ENCODE results near the gene NISCH.

NISCH gene

DNA sequence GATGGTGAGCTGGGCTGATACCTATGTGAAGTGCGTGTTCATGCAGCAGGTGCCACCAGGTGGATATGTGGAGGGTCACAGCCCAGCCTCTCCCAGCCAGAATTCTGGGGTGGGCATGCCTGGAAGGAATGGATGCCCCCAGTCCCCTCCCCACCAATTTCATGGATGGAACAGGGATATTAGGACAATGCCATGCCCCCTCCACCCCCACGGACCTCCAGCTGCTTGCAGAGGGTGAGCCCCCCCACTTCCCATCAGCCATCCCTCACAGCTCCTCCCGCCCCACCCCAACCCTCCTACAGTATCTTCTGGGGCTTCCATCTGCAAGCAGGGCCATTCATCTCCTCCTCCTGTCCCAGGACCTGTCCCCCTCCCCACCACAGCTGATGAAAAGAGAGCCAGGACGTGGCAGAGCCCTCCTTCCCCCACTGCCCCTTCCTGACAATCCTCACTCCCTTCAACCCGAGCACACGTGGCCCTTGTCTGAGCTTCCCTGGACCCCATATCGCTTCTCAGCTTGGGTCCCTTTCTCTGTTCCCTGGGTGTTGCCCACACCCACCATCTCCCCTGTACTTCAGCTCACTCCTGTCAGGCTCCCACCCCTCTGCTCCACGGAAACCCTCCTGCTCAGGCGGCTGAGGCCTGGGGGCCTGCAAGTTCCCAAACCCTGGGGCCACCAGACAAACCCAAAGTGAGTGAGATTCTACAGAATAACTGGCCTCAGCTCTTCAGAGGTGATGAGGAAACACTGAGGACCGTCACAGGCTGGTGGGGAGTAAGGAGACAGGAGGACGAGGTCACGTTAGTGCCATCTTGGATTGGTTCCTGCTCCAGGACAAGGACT lies 7.7 kb upstream of the NISCH start:
- no peak for DNase-seq (ENCODE audit: low read depth in 2 of 2)

DNA sequence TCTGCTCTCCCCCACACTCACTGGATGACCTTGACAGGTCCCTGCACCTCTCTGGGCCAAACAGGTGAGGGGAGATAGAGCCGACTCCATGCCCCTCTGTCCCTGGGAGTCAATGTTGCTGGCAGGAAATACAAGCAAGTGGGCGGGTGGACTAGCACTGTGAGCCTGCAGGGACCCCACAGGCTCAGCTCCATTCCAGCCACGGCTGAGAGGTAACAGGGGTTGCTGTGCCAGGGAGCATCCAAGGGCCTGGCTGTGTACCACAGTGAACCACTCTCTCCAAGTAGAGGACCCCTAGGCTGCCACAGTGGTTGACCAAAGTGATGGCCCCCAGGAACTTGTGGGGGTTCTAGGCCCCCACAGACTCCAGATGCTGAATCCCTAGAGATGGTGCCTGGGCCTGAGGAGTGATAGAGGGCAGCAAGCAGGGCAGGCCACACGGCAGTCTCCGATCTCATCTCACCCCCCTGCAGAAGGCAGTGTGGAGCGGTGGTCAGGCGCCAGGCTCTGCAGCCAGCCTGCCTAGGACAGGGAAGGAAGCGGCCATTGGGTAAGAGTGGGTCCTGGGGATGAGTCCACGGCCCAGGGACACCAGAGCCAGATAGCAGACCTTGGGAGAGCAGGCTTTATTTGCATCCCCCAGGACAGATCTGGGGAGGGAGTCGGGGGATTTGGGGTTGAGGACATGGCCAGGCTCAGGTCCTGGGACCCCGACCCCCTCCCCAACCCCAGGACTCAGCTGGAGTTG lies 4.7 kb upstream of the NISCH start:
- no peak for DNase-seq (ENCODE audit: low read depth in 2 of 2)

DNA sequence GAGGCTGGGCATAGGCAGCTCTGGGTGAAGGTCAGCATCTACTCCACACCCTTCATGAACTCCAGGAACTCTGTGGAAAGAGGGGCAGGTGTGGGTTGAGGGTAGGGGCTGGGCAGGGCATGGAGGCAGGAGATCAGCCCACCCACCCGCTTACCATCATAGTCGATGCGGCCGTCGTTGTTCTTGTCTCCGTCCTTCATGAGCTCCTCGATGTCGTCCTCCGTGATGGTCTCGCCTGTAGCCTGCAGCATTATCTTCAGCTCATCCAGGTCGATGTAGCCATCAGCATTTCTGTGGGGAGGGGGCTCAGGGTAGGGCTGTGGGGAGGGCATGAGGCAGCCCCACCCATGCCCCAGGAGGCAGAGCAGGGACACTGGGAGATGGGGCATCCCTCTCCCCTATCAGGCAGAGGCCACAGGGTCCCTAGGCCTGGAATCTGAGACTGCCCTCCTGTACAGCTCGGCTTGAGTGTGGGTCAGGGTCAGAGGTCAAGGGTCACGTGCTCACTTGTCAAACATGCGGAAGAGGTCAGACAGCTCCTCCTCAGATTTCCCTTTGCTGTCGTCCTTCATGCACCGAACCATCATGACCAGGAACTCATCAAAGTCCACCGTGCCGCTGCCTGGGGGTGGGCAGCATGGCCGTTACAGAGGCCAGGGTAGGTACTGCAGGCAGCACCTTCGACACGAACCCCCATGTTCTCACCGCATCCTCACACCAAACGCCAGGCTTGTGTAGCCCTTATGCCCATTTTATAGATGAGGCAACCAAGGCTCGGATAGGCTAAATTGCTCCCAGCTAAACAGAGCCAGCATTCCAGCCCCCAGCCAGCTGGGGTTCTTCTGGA lies 3.9 kb upstream of the NISCH start:
- no peak for DNase-seq (ENCODE audit: low read depth in 2 of 2)

DNA sequence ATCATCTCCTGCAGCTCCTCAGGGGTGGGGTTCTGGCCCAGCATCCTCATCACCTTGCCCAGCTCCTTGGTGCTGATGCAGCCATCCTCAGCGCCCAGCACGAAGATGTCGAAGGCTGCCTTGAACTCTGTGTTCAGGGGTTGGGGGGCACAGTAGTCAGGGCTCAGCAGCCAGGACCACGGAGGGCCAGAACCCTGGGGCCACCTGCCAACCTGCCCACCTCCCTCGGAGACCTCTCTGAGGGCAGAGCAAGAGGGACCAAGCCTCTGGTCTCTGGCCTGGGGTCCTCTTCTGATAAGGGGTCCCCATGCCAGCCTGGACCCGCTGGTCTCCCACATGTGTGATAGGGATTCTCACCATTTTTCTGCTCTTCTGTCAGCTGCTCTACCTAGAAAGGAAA lies 3.3 kb upstream of the NISCH start:
- no peak for DNase-seq (ENCODE audit: low read depth in 2 of 2)

DNA sequence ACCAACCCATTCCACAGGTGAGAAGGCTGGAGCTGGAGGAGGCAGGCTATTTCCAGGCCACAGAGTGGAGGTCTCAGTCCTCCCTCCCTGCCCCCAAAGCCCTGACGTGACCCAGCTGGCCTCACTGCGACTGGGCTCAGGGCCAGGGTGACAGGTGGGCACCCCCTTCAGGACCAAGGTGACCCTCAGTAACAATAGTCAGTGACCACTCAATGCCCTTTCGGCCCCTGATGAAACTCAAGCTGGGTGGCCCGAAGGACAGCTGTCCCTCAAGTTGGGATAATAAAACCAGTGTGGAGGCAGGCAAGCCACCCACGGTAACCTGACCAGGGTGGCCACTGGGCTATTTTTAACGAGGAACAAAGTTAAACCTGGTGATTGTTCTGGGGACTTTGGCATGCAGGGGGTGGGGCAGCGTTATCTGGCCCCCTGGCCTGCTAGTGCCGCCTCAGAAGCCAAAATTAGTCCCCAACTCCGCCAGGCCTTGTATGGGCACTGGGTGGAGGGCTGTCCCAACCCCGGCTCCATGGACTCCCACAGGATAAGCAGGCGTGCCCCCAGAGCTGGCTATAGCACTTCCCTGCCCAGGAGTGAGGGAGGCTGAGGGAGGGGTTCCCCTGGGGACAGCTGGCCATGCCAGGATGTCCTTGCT lies 2.7 kb upstream of the NISCH start:
- no peak for DNase-seq (ENCODE audit: low read depth in 2 of 2)

DNA sequence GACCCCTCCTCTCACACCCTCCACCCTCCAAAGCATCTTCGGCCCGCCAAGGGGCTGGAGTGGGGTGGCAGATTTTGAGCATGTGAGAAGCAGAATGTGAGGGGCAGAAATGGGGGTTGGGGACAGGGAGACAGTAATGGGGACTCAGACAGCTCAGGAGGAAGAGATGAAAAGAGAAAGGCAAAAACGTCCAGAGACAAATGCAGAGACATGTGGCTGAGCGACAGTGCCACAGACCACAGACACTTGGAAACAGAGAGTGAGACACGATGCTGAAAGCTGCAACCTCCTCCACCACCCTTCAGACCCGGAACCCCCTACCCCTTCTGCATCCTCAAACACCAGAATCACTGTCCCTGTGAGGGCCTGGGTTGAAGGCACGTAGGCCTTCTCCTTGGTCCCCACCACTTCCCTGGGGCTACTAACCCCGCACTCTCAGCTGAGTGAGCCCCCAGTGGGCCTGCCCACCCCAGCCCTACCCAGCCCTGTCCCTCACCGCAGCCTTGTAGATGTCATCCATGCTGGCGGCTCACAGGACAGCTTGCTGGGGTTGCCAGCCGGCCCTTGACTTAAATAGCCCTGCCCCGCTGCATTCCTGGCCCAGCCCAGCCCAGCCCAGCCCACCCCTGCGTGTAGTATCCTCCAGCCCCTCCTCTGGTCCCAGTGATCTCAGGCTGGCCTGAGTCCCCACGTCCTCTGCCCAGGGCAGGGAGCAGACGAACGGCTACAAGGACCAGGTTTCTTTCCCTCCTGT lies 1.7 kb upstream of the NISCH start, which contains the start of gene TNNC1:
Gene TNNC1 (minus strand): TSS at position 546 of the 754 bp plus-strand sequence. CDS start 26 bp downstream, at position 520.
- no peak for DNase-seq (ENCODE audit: low read depth in 2 of 2)

DNA sequence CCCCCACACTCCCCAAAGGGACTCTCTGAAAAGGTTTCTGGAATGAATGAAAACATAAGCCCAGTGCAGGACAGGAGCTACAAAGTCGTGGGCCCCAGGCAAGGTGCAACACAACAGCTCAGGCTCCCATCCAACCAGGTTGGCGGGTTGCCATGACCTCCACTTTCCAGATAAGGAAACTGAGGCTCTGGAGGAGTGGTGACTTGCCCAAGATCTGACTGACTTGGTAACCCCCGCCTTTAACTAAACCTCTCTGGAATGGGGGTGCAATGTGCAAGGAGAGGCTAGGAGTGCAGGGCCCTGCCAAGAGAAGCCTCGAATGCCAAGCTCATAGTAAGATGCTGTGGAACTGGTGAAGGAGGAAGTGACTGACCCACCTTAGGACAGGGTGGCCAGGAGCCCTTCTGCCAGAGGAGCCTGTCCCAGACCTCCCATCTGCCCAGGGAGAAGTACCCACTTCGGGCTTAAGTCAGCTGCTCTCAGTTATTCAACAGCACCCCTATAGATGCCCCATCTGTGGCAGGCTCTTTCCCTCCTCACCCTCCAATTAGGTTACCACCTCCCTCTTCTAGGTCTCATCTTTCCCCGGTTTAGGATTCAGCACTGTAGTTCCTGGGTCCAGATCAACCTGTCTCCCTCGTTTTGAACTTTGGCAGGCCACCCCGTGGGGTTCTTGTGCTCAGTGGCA lies 1.0 kb upstream of the NISCH start:
- DNase-seq (ENCODE audit: low read depth in 2 of 2): no peak

DNA sequence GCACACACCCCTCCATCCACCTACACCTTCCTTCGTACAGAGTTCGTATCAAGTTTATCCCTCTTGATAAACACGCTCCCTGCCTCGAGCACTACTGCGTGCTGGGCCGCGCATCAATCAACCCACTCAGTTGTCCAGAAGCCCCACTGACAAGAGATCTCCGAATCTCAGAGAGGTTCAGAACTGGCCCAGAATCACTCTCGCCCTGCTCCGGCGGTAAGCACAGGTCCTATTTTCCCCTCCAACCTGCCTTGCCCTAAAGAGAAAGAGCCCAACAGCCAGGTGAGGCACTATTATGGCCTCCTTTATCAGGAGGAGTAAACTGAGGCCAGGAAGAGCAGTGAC lies 494 bp upstream of the NISCH start:
- no peak for DNase-seq (ENCODE audit: low read depth in 2 of 2)

DNA sequence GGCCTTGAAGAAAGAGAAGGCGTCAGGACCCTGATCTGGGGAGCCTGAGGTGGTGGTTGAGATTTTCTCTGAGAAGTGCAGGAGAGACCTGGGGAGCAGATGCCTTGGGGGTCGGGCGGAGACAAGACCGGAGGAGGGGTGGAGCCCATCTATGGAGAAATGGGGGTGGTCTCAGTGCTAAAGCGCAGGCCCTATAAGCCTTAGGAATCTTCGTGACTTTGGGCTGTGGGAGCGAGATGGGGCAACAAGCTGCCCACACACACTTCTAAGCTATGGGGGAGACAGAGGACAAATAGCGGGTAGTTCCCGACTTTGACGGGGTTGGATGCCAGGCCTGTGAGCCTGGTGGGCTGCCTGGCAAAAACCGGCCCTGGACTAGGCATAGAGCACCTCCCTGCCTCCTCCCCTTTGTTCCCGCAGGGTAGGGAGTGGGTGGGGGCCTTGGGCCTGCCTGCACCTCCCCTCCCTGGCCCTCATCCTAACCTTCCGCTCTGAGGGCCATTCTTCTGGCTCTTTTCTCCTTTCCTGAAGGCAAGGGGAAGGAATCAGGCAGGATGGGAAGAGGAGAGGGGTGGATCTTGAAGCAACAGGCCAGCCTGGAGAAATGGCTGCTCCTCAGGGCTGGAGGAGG lies 880 bp downstream of the NISCH start:
- DNase-seq (ENCODE audit: low read depth in 2 of 2): no peak

DNA sequence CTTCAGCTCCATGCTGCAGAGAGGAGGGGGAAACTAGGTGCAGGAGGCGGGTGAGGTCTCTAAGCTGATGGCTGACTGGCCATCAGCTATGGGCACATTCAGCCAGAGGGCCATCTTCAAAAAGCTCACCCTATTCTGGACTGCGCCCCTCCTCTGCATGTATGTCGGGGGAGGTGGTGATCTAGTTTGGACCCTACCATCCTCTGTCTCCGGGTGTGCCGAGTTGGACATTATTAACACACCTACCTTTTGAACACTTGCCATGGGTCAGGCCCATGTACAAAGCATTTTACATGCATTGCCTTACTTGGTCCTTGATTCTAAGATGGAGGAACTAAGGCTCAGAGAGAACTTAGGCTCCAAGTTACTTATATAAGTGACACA lies 1.4 kb downstream of the NISCH start:
- DNase-seq (ENCODE audit: low read depth in 2 of 2): no peak

DNA sequence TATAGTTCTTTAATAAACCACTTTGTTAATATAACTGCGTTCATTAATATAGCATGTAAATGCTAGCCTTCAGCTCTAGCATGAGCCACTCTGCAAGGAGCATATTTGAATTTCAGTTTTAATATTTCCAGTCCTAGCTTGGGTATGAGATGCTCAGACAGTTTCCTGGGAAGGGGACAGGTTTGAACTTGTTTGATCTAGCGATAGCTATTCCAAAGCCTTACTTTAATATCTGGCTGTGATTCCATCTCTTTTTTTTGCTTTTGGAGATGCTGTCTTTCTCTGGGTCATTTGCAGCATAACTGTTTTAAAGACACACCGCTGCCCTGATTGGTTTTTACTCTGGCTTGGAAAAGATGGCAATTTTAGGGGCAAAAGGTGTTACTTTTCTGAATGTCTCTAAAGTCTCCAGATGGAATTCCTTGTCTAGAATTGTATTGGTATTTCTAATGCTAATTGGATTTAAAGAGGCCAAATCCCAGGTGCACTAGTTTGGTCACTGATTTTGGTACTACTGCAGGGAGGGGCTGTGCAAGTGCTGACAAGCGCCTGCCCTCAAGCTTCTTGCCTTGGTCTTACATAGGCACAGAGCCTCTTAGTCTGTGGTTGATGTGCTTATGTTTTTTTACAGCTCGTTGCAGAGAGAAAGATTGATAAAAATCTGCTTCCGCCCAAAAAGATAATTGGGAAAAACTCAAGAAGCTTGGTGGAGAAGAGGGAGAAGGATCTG lies 2.8 kb downstream of the NISCH start:
- no peak for DNase-seq (ENCODE audit: low read depth in 2 of 2)

DNA sequence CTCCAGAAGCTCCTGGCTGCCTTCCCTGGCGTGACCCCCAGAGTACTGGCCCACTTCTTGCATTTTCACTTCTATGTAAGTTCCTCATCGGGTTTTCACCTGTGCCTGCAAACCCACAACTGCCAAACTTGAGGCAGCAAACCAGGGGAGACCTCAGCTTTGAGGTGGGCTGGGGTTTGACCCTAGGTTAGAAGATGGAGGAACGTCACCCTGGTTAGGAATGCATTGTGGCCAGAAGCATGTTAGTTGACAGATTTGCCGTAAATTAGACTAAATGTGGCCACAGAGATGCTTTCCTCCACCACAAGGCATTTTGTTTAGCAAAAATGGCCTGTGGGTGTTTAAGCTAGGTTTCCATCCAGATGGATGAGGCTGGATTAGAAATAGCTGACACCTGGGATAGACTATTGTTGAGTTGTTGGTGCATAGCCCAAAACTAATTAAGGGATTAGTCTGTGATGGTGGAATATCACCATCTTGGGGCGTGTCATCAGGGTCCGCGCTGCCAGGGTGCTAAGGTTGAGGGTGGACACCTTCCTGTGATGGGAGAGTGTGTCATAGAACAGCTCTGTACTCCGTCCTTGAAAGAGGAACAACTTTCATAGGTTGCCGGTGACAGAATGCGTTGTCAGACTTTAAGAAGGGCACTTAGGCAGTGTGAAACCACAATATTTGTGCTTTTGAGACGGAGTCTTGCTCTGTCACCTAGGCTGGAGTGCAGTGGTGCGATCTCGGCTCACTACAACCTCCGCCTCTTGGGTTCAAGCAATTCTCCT lies 3.6 kb downstream of the NISCH start:
- no peak for DNase-seq (ENCODE audit: low read depth in 2 of 2)

DNA sequence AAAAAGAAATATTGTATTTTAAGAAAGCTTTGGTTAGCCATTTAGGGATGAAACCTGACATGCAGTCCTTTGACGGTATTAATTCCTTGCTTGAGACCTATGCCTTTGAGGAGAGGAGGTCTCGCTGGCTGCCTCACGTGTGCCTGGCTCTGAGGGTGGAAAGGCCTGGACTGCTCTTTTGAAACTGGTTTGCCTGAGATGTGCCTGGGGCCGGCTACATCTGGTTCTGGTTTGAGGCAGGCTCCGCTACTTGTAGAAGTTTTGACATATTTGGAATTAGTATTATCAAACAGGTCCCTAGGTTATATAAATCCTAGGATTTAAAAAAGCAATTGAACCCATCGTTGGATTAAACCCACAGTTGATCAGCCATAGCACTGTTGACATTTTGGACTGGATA lies 6.5 kb downstream of the NISCH start:
- DNase-seq (ENCODE audit: low read depth in 2 of 2): no peak

DNA sequence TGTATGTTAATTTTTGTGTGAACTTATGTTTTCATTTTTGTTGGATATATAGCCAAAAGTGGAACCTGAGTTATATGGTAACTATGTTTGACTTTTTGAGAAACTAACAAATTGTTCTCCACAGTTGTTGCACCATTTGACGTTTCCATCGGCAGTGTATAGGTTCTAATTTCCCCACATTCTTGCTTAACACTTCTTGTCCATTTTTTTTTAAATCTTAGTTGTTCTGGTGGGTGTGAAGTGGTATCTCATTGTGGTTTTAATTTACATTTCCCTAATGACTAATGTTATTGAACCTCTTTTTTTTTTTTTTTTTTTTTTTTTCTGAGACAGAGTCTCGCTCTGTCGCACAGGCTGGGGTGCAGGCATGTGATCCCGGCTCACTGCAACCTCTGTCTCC lies 8.0 kb downstream of the NISCH start:
- no peak for DNase-seq (ENCODE audit: low read depth in 2 of 2)

DNA sequence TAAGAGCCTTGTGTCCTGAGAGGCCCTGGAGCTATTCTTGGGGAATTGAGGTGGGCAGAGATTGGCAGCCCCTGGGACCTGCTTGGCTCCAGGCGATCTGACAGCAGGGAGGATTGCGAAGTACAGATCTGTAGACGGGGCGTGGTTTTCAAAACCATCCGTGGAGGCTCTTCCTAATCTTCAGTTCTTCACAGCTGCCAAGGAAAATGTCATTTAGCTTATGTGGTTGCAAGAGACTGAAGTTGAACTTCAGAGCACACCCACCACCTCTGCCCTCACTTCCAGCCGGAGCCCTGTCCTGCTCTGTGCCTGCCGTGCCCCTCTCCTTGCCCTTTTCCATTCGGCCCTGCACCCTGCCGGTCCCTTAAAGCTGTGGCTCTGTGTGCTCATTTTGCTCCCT lies 12.9 kb downstream of the NISCH start:
- DNase-seq (ENCODE audit: low read depth in 2 of 2): no peak

DNA sequence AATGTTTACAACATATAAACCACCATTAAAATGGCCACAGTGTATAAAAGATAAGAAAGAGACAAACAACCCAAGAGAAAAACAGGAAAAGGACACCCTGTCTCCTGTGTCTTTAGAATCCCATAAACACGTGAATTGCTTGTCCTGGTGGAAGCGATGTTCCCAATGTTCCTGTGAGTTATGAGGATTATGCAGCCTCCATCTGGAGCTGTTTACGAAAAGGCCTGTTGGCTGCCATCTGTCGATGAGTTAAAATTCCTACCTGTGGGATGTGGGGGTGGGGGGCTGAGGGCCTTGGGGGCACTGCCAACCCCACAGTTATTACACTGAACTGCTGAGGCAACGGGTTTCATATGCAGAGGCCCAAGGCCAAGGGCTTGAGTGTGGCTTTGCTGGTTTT lies 13.6 kb downstream of the NISCH start:
- no peak for DNase-seq (ENCODE audit: low read depth in 2 of 2)

DNA sequence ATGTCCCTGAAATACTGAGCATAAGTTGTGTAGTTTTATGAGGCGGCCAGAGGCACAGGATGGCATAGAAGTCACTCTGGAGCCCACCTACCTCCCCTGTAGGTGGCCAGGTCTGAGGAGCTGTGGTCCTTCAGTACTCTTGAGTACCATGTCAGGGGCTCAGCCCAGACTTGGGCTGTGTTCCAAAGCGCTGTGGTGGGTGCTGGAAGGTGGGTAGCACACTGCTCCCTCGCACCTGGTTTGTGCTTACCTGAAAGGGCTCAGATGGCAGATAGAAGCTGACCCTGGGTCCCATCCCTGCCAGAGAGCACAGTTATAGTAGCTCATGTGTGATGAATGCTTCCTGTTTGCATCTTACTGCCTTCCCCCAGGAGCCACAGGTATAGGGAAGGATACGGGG lies 15.5 kb downstream of the NISCH start:
- no peak for DNase-seq (ENCODE audit: low read depth in 2 of 2)

DNA sequence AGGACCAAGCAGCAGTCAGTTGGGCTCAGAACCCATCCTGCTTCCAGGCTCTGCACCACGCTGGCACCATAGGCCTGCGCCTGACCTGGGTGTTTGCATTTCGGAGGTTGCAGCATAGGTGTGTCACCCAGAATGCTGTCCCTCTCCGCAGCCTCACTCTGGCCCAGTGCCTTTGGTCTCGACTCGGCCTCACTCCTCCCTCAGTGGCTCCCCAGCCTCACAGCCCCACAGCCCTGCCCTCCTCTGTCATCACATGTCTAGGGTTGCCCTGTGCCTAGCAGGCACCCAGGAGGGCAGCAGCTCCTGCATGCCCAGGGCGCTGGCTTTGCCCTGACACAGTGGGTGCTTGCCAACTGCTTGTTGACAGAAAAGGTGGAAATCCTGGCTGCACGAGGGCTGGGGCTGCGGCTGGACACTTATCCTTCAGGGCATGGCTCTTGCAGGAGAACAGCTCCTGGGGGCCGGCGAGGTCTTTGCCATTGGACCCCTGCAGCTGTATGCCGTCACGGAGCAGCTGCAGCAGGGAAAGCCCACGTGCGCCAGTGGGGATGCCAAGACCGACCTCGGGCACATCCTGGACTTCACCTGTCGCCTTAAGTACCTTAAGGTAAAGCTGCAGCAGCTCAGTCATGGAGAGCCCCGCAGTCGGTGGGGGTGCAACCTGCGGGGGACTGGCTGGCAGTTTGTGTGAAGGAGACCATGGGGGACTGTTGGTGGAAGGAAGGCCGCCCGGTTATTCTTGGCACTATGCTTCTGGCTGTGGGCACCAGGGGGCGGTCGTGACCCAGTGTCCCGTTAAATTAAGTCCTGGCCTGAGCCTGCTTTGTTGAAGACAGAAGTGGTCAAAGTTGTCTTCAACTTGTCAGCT lies 16.2 kb downstream of the NISCH start:
- DNase-seq (ENCODE audit: low read depth in 2 of 2): peak in 1 of 2 donors; percentile 31

Data from stimulated activated CD4-positive, alpha-beta T cell treated with anti-CD3 and anti-CD28 coated beads, Interleukin-4, amount 100 ng/mL, for 48 hours (primary cell).